Uterus (tissue), 4 donors: Measurements from ENCODE around the gene TBC1D1. TPM values are rescaled to one million over a fixed set of nuclear protein-coding genes. Genes with fewer than 3 reads are reported as not detected.

Experiments
- DNase-seq, 2 donors: peaks; one replicate each; pipeline ENCODE4 v3.0.0-alpha.2; 2019 to 2020
- H3K27ac ChIP-seq, 2 donors: fragments of 200-600 bp; sonication (generic); 1 replicate in 1 of 2; 2 replicates in 1 of 2; pipeline ENCODE4 v1.5.1; 2016 to 2018
- H3K27me3 ChIP-seq, 2 donors: fragments of 200-600 bp; sonication (generic); one replicate each; pipeline ENCODE4 v1.5.1; 2018 to 2019; ENCODE audit warnings: control low read depth in 1 of 2
- H3K36me3 ChIP-seq, 2 donors: fragments of 200-600 bp; sonication (generic); one replicate each; pipeline ENCODE4 v1.5.1; 2019; ENCODE audit warnings: control low read depth in 1 of 2
- H3K4me1 ChIP-seq, 2 donors: fragments of 200-600 bp; sonication (generic); one replicate each; pipeline ENCODE4 v1.5.1; 2018 to 2019; ENCODE audit warnings: control low read depth in 1 of 2
- H3K4me3 ChIP-seq, 2 donors: fragments of 200-600 bp; sonication (generic); 1 replicate in 1 of 2; 2 replicates in 1 of 2; pipeline ENCODE4 v1.5.1; 2018 to 2019; ENCODE audit warnings: mild to moderate bottlenecking in 1 of 2
- H3K9me3 ChIP-seq, 2 donors: fragments of 200-600 bp; sonication (generic); one replicate each; pipeline ENCODE4 v1.5.1; 2019; ENCODE audit warnings: control low read depth in 1 of 2
- POLR2A ChIP-seq, 2 donors: fragments of 450-650 bp; IDR thresholded peaks; one replicate each; pipeline ENCODE4 v1.6.1; 2016; ENCODE audit warnings: antibody characterized with exemption in 2 of 2, mild to moderate bottlenecking in 1 of 2, moderate library complexity in 1 of 2
- intact Hi-C: fragments of 100-400 bp; cut with DNase I; formaldehyde crosslinking; loops from one replicate; pipeline ENCODE4 v1.15.1; 2023; ENCODE audit warnings: low total_unique reads
- total RNA-seq, 4 donors: library from RNA; depleted of rRNA in 3 of 4; stranded (reverse); fragments of >200 nt in 3 of 4; gene quantifications; one replicate each; pipeline versions ENCODE4 v1.1.0 to v1.2.4, GENCODE V29; 2014 to 2023
- TF ChIP-seq, protein P1 (sequence below), 4 experiments: fragments of 200-600 bp in 2 of 4; fragments of 450-650 bp in 2 of 4; sonication (generic) in 2 of 4; IDR thresholded peaks; one replicate each; pipeline ENCODE4 v1.5.1; 2016 to 2019; ENCODE audit warnings: antibody characterized with exemption in 4 of 4, mild to moderate bottlenecking in 2 of 4, moderate library complexity in 1 of 4
- donor health status: DM: yes; HTN: yes; CAD: no.

Gene TBC1D1
- total RNA-seq, 4 donors from 2014 or later = 172 to 402 (median 236) TPM

DNA sequence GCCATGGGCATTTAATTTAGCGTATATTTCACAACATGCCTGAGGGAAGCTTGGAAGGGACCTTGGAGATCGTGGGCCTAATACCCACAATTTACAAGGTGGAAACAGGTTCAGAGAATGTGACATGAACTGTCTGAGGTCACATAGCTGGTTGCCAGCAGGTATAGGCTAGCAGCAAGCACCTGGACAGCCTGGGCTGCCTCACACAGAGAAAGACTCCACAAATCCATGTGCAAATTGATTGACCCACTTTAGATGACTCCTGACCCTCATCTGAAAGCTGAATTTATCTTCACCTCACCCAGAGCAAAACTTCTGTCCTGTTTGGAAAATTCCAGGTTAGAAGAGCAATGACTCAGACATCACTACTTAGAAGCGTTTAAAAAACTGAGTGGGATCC, 75.2 kb downstream of the TBC1D1 start:
- TF ChIP-seq, protein P1, sequence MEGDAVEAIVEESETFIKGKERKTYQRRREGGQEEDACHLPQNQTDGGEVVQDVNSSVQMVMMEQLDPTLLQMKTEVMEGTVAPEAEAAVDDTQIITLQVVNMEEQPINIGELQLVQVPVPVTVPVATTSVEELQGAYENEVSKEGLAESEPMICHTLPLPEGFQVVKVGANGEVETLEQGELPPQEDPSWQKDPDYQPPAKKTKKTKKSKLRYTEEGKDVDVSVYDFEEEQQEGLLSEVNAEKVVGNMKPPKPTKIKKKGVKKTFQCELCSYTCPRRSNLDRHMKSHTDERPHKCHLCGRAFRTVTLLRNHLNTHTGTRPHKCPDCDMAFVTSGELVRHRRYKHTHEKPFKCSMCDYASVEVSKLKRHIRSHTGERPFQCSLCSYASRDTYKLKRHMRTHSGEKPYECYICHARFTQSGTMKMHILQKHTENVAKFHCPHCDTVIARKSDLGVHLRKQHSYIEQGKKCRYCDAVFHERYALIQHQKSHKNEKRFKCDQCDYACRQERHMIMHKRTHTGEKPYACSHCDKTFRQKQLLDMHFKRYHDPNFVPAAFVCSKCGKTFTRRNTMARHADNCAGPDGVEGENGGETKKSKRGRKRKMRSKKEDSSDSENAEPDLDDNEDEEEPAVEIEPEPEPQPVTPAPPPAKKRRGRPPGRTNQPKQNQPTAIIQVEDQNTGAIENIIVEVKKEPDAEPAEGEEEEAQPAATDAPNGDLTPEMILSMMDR (IDR thresholded peaks at IDR 0.05) = no peak
- no peak for TF ChIP-seq POLR2A (IDR thresholded peaks at IDR 0.05)
- H3K27ac ChIP-seq = peak overlapping the region; percentile 45 to 50
- intact Hi-C loops = no loop called here
- no peak overlapping the region for H3K4me3 ChIP-seq
- H3K4me1 ChIP-seq = peaks cover 0 to 5% of the 10 kb centered on the region in 2 donors
- no peaks in the 10 kb centered on the region for H3K36me3 ChIP-seq
- H3K27me3 ChIP-seq = no peaks in the 10 kb centered on the region
- no peak for DNase-seq
- no peaks in the 10 kb centered on the region for H3K9me3 ChIP-seq

DNA sequence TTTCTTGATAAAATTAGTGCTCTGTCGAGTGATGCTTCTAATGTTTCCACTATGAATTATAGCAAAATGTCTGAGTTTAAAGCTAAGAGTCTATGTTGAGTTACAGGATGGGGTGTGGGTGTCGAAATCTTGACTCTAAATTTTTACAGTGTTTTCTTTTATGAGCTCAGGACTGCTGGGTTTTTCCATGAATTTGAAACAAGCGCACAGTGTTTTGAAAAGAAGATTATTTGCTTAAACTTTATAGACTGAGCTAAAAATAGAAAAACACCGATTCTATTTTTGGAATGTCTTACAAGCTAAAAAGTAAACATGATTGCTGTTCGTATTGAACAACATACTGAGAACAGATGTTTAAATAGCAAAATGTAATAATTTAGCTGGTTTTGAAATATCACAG, 76.9 kb downstream of the TBC1D1 start:
- Histone ChIP-seq H3K36me3 (no peaks in the 10 kb centered on the region), H3K27me3 (no peaks in the 10 kb centered on the region), H3K27ac (peak overlapping the region; percentile 58 to 85), H3K4me1 (peaks cover 0 to 5% of the 10 kb centered on the region in 2 donors), H3K9me3 (no peaks in the 10 kb centered on the region), H3K4me3 (no peak overlapping the region)
- DNase-seq = no peak
- intact Hi-C loops = no loop called here
- no peak for TF ChIP-seq POLR2A (IDR thresholded peaks at IDR 0.05)
- TF ChIP-seq, protein P1 (IDR thresholded peaks at IDR 0.05) = no peak

DNA sequence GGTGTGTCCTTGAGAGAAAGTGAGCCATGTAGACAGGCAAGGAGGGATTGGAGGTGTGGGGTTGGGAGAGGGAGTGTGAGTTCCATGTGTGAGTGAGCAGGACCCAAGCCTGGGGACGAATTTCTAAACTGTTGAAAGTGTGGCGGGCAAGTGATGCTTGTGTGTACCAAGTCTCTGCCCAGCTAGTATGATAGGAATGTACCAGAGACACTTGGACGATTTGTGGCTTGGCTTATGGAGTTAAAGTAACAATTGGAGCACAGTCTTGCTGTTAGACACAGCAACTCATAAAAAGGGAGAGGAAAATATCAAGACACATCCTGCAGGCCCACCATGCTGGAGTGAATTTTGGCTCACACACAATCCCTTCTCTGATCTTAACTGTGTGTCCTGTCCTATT, 77.9 kb downstream of the TBC1D1 start:
- Histone ChIP-seq H3K4me3 (no peak overlapping the region), H3K27ac (peak overlapping the region; percentile 58 to 85), H3K9me3 (no peaks in the 10 kb centered on the region), H3K36me3 (no peaks in the 10 kb centered on the region), H3K4me1 (peaks cover 0 to 5% of the 10 kb centered on the region in 2 donors), H3K27me3 (no peaks in the 10 kb centered on the region)
- intact Hi-C loops = no loop called here
- TF ChIP-seq, protein P1 (IDR thresholded peaks at IDR 0.05) = no peak
- TF ChIP-seq POLR2A (IDR thresholded peaks at IDR 0.05) = no peak
- no peak for DNase-seq

DNA sequence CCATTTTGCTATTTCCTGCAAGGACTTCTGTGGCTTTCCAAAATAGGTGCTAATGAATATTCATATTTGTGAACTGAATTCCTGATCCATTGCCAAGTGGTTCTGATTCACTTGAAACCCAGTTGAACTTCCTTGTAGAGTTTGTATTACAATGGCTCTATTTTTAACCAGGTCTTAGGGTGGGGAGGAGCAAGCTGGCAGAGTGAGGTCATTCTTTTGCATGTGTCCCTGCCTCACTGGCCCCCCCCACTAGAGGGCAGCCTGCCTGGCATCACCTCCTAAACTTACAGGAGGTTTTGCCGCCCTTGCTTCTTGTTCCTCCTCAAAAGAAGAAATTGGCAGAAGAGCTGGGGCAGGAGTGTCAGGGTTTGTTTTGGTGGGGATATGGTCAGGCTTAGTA, 79.8 kb downstream of the TBC1D1 start:
- intact Hi-C loops = loop anchor here (10.0 kb wide), 2 partner anchors 64 to 76 kb away; partner anchors contain the start of gene TBC1D1
- H3K9me3 ChIP-seq = no peaks in the 10 kb centered on the region
- H3K27ac ChIP-seq = peak overlapping the region; percentile 33 to 53

DNA sequence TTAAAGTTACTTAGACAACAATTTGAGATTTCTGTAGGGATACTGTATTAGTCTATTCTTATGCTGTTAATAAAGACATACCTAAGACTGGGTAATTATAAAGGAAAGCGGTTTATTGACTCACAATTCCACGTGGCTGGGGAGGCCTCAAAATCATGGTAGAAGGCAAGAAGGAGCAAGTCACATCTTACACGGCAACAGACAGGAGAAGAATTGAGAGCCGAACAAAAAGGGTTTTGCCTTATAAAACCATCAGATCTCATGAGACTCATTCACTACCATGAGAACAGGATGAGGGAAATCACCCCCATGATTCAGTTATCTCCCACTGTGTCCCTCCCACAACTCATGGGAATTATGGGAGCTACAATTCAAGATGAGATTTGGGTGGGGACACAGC, 80.3 kb downstream of the TBC1D1 start:
- H3K27me3 ChIP-seq = no peaks in the 10 kb centered on the region
- H3K27ac ChIP-seq = peak overlapping the region; percentile 33 to 53
- no peak for DNase-seq
- intact Hi-C loops = loop anchor here (10.0 kb wide), 2 partner anchors 64 to 76 kb away; partner anchors contain the start of gene TBC1D1
- H3K4me1 ChIP-seq = peaks cover 0 to under 1% of the 10 kb centered on the region in 2 donors
- no peak for TF ChIP-seq POLR2A (IDR thresholded peaks at IDR 0.05)
- TF ChIP-seq, protein P1 (IDR thresholded peaks at IDR 0.05) = no peak
- no peaks in the 10 kb centered on the region for H3K9me3 ChIP-seq
- H3K4me3 ChIP-seq = no peak overlapping the region
- H3K36me3 ChIP-seq = no peaks in the 10 kb centered on the region

More for the DNA sequence above, 79.8 kb downstream of the TBC1D1 start:
- peak; percentile 47 to 59 for DNase-seq
- TF ChIP-seq POLR2A (IDR thresholded peaks at IDR 0.05) = no peak
- TF ChIP-seq, protein P1 (IDR thresholded peaks at IDR 0.05) = peak in 2 of 4 experiments; percentile 21 to 22
- Histone ChIP-seq H3K27me3 (no peaks in the 10 kb centered on the region), H3K36me3 (no peaks in the 10 kb centered on the region), H3K4me3 (no peak overlapping the region), H3K4me1 (peaks cover 0 to 5% of the 10 kb centered on the region in 2 donors)
